Limb (tissue), 2 donors: Measurements from ENCODE around the gene C5orf24.

Experiments
- DNase-seq, 2 donors: peaks; one replicate each; pipeline ENCODE4 v3.0.0-alpha.2; 2016; ENCODE audit errors: extremely low spot score in 2 of 2

C5orf24 gene

DNA sequence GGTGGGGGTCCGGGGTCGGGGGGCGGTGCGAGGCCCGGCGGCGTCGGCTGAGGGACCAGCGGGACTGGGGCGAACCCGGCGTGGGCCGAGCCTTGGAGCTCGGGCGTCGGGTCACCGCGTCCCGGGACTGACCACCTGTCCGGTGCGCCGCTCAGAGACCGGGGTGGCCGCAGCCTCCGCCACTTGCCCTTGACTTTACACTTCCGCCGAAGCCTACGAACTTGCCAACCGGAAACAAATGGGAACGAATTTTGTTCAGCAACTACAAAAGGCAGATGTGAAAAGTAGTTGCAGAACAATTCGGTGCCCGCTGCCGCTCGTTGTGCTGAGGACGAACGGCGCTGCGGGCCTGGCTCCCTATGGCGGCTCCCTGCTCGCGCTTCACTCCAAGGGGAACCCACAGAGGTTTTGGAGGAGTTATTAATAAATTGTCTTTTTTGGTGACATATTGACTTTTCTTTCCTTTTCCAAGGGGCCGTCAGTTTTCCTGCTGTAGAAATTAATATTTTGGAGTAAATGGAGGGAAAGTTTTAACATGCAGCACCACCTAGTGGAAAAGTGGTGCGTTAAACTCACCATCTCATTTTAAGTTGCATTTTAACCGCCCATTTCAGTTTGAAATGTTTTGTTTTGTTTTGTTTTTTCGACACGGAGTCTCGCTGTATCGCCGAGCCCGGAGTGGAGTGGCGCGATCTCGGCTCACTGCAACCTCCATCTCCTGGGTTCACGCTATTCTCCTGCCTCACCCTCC, 59.7 kb downstream of the C5orf24 start:
- DNase-seq, result peak; percentile 80 to 85

DNA sequence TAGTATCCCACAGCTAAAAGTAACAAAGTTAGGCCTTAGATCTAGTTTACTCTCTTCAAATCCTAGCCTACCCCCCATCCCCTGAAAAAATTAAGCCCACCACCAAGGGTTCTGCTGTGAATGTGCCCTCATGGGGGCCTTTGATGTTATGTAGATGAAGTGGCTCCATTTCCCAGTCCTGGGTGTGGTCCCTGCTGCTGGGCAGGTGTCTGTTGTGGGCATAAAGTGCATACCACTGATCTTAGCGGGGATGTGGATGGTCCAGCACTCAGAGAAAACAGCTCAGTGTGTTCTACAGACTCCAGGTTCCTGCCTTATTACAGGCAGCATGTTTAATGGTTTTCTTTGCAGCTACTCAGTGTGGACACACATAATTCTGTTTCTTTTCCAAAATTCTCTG, 61.0 kb downstream of the C5orf24 start:
- DNase-seq, result no peak
